Measurements from ENCODE around the gene PTPN20.

PTPN20 gene

GRCh38 chr10:47022311-47023131, 111.3 kb downstream of the PTPN20 start:
- no peak for DNase-seq

- no peak for DNase-seq
Observed at GRCh38 chr10:47023237-47024045, 112.2 kb downstream of the PTPN20 start.

- DNase-seq = no peak
Observed at GRCh38 chr10:47024046-47024322, 112.8 kb downstream of the PTPN20 start.

- peak in 1 of 2 experiments; percentile 20 for DNase-seq
Observed at GRCh38 chr10:47024399-47025252, 113.4 kb downstream of the PTPN20 start.

GRCh38 chr10:47025253-47025539, 114.0 kb downstream of the PTPN20 start:
- no peak for DNase-seq

- DNase-seq = no peak
Observed at GRCh38 chr10:47025540-47026300, 114.5 kb downstream of the PTPN20 start.

GRCh38 chr10:47026301-47027107, 115.3 kb downstream of the PTPN20 start:
- no peak for DNase-seq

- DNase-seq = no peak
Observed at GRCh38 chr10:47027108-47027783, 116.0 kb downstream of the PTPN20 start.

GRCh38 chr10:47027784-47028260, 116.6 kb downstream of the PTPN20 start:
- DNase-seq = no peak

- no peak for DNase-seq
Observed at GRCh38 chr10:47028466-47028865, 117.2 kb downstream of the PTPN20 start.

- DNase-seq = no peak
Observed at GRCh38 chr10:47029181-47030009, 118.2 kb downstream of the PTPN20 start.

- DNase-seq = no peak
Observed at GRCh38 chr10:47030191-47030703, 119.0 kb downstream of the PTPN20 start.

- DNase-seq = no peak
Observed at GRCh38 chr10:47031211-47031900, 120.1 kb downstream of the PTPN20 start.

GRCh38 chr10:47031901-47032465, 120.8 kb downstream of the PTPN20 start:
- no peak for DNase-seq

- no peak for DNase-seq
Observed at GRCh38 chr10:47033081-47033480, 121.9 kb downstream of the PTPN20 start.

GRCh38 chr10:47033541-47034270, 122.5 kb downstream of the PTPN20 start:
- DNase-seq = no peak

- DNase-seq = no peak
Observed at GRCh38 chr10:47034441-47035051, 123.3 kb downstream of the PTPN20 start.

Data from NCI-H1930 (cell line).